Left lung (tissue), 10 donors: ENCODE measurements around the gene AP3S1. TPM values are rescaled to one million over a fixed set of nuclear protein-coding genes. Genes with fewer than 3 reads are reported as not detected.

ENCODE experiments used
- ATAC-seq: fragments of 200-7000 bp; cut with Tn5 transposase; one replicate; pipeline ENCODE4 v1.9.1; 2020; ENCODE audit warnings: moderate library complexity
- DNase-seq, 4 donors: peaks; one replicate each; pipeline ENCODE4 v3.0.0-alpha.2; 2013 to 2020
- H3K27ac ChIP-seq, 2 donors: fragments of 200-600 bp; sonication (generic) in 1 of 2; one replicate each; pipeline versions ENCODE4 v1.5.0 to v1.8.0; 2020 to 2021
- H3K27me3 ChIP-seq, 2 donors: fragments of 200-600 bp; sonication (generic) in 1 of 2; one replicate each; pipeline versions ENCODE4 v1.5.0 to v1.8.0; 2020 to 2021
- H3K36me3 ChIP-seq, 2 donors: fragments of 200-600 bp; sonication (generic) in 1 of 2; one replicate each; pipeline versions ENCODE4 v1.5.0 to v1.8.0; 2020 to 2021
- H3K4me1 ChIP-seq, 2 donors: fragments of 200-600 bp; one replicate each; pipeline ENCODE4 v1.8.0; 2021
- H3K4me3 ChIP-seq, 2 donors: fragments of 200-600 bp; sonication (generic) in 1 of 2; one replicate each; pipeline versions ENCODE4 v1.5.0 to v1.8.0; 2020 to 2021; ENCODE audit warnings: mild to moderate bottlenecking in 1 of 2
- H3K9me3 ChIP-seq, 2 donors: fragments of 200-600 bp; sonication (generic) in 1 of 2; one replicate each; pipeline versions ENCODE4 v1.5.0 to v1.8.0; 2020 to 2021
- CTCF ChIP-seq, 2 donors: fragments of 200-600 bp; sonication (generic) in 1 of 2; IDR thresholded peaks; one replicate each; pipeline versions ENCODE4 v1.5.0 to v1.8.0; 2021; ENCODE audit warnings: antibody characterized with exemption in 2 of 2
- intact Hi-C, 2 donors: fragments of 100-400 bp; cut with DNase I; formaldehyde crosslinking; loops; one replicate each; pipeline versions ENCODE4 v1.11.2 to v1.14.2; 2022
- polyA plus RNA-seq, 6 donors: library from polyadenylated mRNA; unstranded; fragments of 120-200 nt; gene quantifications; one replicate each; pipeline ENCODE4 v1.2.1, GENCODE V29; 2013; ENCODE audit not compliant: insufficient read length in 6 of 6
- total RNA-seq, 2 donors: library from RNA; stranded (reverse); fragmentation: NEBNext Ultra II Directional; extraction: Animal tissue kit (Norgen Biotek cat#: 25700); gene quantifications; one replicate each; pipeline ENCODE4 v1.2.1, GENCODE V29; 2021
- donor health status: DM: no; HTN: yes; CAD: no.
- donor health status: DM: no; HTN: no; CAD: no.

The AP3S1 gene
- total and polyA plus RNA-seq, 8 donors: 77.1 to 149 (median 132) TPM

DNA sequence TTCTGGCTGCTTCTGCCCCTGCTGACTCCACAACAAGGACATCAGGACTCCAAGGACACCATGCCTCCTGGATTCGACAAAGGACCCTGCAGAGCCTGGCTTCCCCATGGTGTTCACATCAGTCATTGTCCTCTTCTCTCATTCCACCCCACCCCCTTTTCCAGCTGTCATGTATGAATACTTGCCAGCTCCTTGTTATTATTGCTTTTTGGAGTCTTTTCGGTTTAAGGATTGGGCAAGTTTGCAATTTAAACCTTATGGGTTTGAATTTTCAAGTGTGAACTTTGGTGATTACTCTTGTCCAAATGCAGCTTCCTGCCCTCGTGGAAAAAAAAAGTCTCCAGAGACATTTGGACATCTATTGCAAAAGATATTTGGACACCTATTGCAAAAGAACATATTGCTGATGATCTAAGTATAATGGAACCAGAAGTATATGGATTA lies 106.4 kb downstream of the AP3S1 start:
- H3K36me3 ChIP-seq: no peaks in the 10 kb centered on the region
- DNase-seq (no peak), ATAC-seq (no peak)
- intact Hi-C loops: no loop called here
- no peak overlapping the region for H3K4me3 ChIP-seq
- no peak for TF ChIP-seq CTCF (IDR thresholded peaks at IDR 0.05)
- no peak overlapping the region for H3K27ac ChIP-seq
- H3K27me3 ChIP-seq: no peaks in the 10 kb centered on the region
- H3K9me3 ChIP-seq: no peaks in the 10 kb centered on the region
- H3K4me1 ChIP-seq: peaks cover 0 to 4% of the 10 kb centered on the region in 2 donors

- H3K36me3 ChIP-seq: no peaks in the 10 kb centered on the region
- no peak for ATAC-seq
- intact Hi-C loops: no loop called here
- no peak overlapping the region for H3K27ac ChIP-seq
- H3K27me3 ChIP-seq: no peaks in the 10 kb centered on the region
- DNase-seq: no peak
- peaks cover 0 to 4% of the 10 kb centered on the region in 2 donors for H3K4me1 ChIP-seq
- no peaks in the 10 kb centered on the region for H3K9me3 ChIP-seq
- no peak overlapping the region for H3K4me3 ChIP-seq
- TF ChIP-seq CTCF (IDR thresholded peaks at IDR 0.05): no peak
These were observed 107.4 kb downstream of the AP3S1 start for GRCh38 chr5:115949096-115949495.

DNA sequence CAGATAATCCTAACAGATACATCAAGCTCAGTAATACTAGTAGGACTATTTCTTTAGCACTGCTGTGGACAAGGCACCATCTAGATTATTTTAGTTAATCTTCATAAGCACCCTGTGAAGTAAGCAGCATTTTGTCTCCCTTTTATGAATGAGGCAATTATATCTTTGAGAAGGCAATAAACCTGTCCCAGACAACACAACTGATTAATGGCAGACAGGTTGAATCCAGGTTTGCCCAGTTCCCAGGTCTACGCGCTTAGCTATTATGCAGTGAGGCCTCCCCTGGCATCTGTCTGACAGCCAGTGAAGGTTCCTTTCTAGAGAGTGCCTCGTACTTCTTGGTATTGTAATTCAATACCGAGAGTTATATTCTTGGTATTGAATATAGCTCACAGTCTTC lies 110.9 kb downstream of the AP3S1 start:
- H3K9me3 ChIP-seq: no peaks in the 10 kb centered on the region
- H3K27ac ChIP-seq: no peak overlapping the region
- peaks cover 0 to 21% of the 10 kb centered on the region in 2 donors for H3K27me3 ChIP-seq
- H3K4me1 ChIP-seq: peaks cover 0 to 4% of the 10 kb centered on the region in 2 donors
- ATAC-seq (no peak), DNase-seq (no peak)
- TF ChIP-seq CTCF (IDR thresholded peaks at IDR 0.05): no peak
- no peaks in the 10 kb centered on the region for H3K36me3 ChIP-seq
- intact Hi-C loops: no loop called here
- no peak overlapping the region for H3K4me3 ChIP-seq

GRCh38 chr5:115954144-115954543 lies 112.4 kb downstream of the AP3S1 start:
- H3K36me3 ChIP-seq: no peaks in the 10 kb centered on the region
- ATAC-seq (no peak), DNase-seq (no peak)
- H3K9me3 ChIP-seq: no peaks in the 10 kb centered on the region
- H3K4me1 ChIP-seq: no peaks in the 10 kb centered on the region
- TF ChIP-seq CTCF (IDR thresholded peaks at IDR 0.05): no peak
- intact Hi-C loops: no loop called here
- no peak overlapping the region for H3K4me3 ChIP-seq
- peaks cover 0 to 36% of the 10 kb centered on the region in 2 donors for H3K27me3 ChIP-seq
- H3K27ac ChIP-seq: no peak overlapping the region

DNA sequence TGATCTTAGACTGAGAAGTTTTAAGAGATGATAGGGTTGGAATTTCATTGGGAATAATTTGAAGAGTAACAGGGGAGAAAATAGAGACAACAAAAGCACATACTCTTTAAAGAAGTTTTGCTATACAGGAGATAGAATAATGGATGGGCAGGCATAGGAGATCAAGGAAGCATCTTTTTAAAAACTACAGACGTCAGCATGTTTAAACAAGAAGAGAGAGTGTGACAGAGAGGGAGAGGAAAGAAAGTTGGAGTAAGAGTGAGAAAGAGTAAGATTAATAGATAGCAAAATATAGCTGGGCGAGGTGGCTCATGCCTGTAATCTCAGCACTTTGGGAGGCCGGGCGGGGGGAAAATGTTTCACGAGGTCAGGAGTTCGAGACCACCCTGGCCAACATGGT lies 115.2 kb downstream of the AP3S1 start:
- no peak for TF ChIP-seq CTCF (IDR thresholded peaks at IDR 0.05)
- H3K4me1 ChIP-seq: peaks cover 0 to 7% of the 10 kb centered on the region in 2 donors
- ATAC-seq: no peak

More for the DNA sequence above, 115.2 kb downstream of the AP3S1 start:
- H3K4me3 ChIP-seq: no peak overlapping the region
- DNase-seq: no peak
- no peaks in the 10 kb centered on the region for H3K36me3 ChIP-seq
- intact Hi-C loops: no loop called here
- H3K9me3 ChIP-seq: no peaks in the 10 kb centered on the region
- peaks cover 23 to 64% of the 10 kb centered on the region in 2 donors for H3K27me3 ChIP-seq
- H3K27ac ChIP-seq: no peak overlapping the region
